Measurements from ENCODE around the gene PRKCZ.

PRKCZ gene

GRCh38 chr1:2025491-2025981 lies 24.7 kb upstream of the PRKCZ start:
- peak in 1 of 2 donors; percentile 8 for DNase-seq

GRCh38 chr1:2027961-2028583 lies 22.1 kb upstream of the PRKCZ start:
- no peak for DNase-seq

- no peak for DNase-seq
Measured at GRCh38 chr1:2028870-2029560, 21.2 kb upstream of the PRKCZ start.

GRCh38 chr1:2029561-2029960 lies 20.6 kb upstream of the PRKCZ start:
- no peak for DNase-seq

- no peak for DNase-seq
Measured at GRCh38 chr1:2030076-2030871, 19.9 kb upstream of the PRKCZ start.

- no peak for DNase-seq
Measured at GRCh38 chr1:2031546-2032540, 18.4 kb upstream of the PRKCZ start.

- no peak for DNase-seq
Measured at GRCh38 chr1:2032737-2033136, 17.5 kb upstream of the PRKCZ start.

GRCh38 chr1:2033165-2033564 lies 17.0 kb upstream of the PRKCZ start:
- DNase-seq: no peak

GRCh38 chr1:2036287-2036686 lies 13.9 kb upstream of the PRKCZ start:
- DNase-seq: no peak

- DNase-seq: no peak
Measured at GRCh38 chr1:2037314-2037979, 12.8 kb upstream of the PRKCZ start.

GRCh38 chr1:2038229-2038628 lies 12.0 kb upstream of the PRKCZ start:
- no peak for DNase-seq

- no peak for DNase-seq
Measured at GRCh38 chr1:2039251-2039650, 11.0 kb upstream of the PRKCZ start.

GRCh38 chr1:2041305-2041704 lies 8.9 kb upstream of the PRKCZ start:
- no peak for DNase-seq

GRCh38 chr1:2041887-2042286 lies 8.3 kb upstream of the PRKCZ start:
- DNase-seq: no peak

- DNase-seq: no peak
Measured at GRCh38 chr1:2042830-2043773, 7.1 kb upstream of the PRKCZ start.

GRCh38 chr1:2043886-2044285 lies 6.3 kb upstream of the PRKCZ start:
- no peak for DNase-seq

GRCh38 chr1:2044510-2045319 lies 5.5 kb upstream of the PRKCZ start:
- DNase-seq: peak; percentile 77 to 84

GRCh38 chr1:2045468-2046173 lies 4.6 kb upstream of the PRKCZ start:
- no peak for DNase-seq
